ENCODE results near the gene SREBF2.

DNA sequence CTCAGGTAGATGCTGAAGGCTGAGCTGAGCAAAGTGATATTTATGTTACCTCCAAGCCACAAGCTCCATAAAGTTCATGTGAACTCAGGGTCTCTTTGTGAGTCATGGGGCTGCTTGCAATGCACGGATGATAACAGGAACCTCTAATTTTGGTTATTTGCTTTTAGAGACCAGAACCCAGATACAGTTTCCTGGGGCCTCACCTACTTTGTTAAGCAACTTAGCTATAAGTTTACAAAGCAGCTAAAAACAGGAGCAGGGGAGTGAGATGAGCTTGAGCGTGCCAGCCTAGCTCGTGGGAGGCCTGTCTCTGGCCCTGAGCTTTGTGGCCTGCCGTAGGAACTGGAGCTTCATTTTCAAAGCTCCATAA is 29.2 kb downstream of the SREBF2 start:
- TF ChIP-seq, protein P1, sequence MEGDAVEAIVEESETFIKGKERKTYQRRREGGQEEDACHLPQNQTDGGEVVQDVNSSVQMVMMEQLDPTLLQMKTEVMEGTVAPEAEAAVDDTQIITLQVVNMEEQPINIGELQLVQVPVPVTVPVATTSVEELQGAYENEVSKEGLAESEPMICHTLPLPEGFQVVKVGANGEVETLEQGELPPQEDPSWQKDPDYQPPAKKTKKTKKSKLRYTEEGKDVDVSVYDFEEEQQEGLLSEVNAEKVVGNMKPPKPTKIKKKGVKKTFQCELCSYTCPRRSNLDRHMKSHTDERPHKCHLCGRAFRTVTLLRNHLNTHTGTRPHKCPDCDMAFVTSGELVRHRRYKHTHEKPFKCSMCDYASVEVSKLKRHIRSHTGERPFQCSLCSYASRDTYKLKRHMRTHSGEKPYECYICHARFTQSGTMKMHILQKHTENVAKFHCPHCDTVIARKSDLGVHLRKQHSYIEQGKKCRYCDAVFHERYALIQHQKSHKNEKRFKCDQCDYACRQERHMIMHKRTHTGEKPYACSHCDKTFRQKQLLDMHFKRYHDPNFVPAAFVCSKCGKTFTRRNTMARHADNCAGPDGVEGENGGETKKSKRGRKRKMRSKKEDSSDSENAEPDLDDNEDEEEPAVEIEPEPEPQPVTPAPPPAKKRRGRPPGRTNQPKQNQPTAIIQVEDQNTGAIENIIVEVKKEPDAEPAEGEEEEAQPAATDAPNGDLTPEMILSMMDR (IDR thresholded peaks at IDR 0.05), result no peak
- no peak for TF ChIP-seq POLR2AphosphoS5 (IDR thresholded peaks at IDR 0.05)
- no peak for TF ChIP-seq EP300 (IDR thresholded peaks at IDR 0.05)
